SKM-1 treated with dmso at 0.1 percent for 144 hours (cell line): ENCODE results near the gene CDH12.
A peak's percentile ranks its signal among the peaks of the same experiment; 100 is the strongest.
"Not testable (repeated sequence)": the region's sequence is repeated elsewhere in the genome, so short reads cannot be mapped to it uniquely, and the experiment has no call there.

Experiments
- DNase-seq: peaks from one replicate; lab custom pipeline; 2025; ENCODE audit not compliant: unreplicated experiment; lab: John Stamatoyannopoulos, UW

The CDH12 gene

GRCh38 chr5:22852807-22853660 is at the start of gene CDH12:
Gene CDH12, minus strand, starts transcription at chr5:22853344.
- DNase-seq = peak; percentile 11

- no peak for DNase-seq
These were observed 48.7 kb upstream of the CDH12 start for GRCh38 chr5:22901885-22902284.

GRCh38 chr5:22900801-22901310 is 47.7 kb upstream of the CDH12 start:
- DNase-seq = no peak

- no peak for DNase-seq
These were observed 46.2 kb upstream of the CDH12 start for GRCh38 chr5:22899341-22899740.

- no peak for DNase-seq
These were observed 43.0 kb upstream of the CDH12 start for GRCh38 chr5:22896152-22896551.

GRCh38 chr5:22892441-22892840 is 39.3 kb upstream of the CDH12 start:
- no peak for DNase-seq

- DNase-seq = no peak
These were observed 36.6 kb upstream of the CDH12 start for GRCh38 chr5:22889720-22890119.

- DNase-seq = no peak
These were observed 34.4 kb upstream of the CDH12 start for GRCh38 chr5:22887566-22887965.

GRCh38 chr5:22858911-22859310 is 5.8 kb upstream of the CDH12 start:
- DNase-seq = not testable (repeated sequence)

GRCh38 chr5:22855824-22856223 is 2.7 kb upstream of the CDH12 start:
- no peak for DNase-seq

- DNase-seq = no peak
These were observed 2.2 kb downstream of the CDH12 start for GRCh38 chr5:22850981-22851380.

GRCh38 chr5:22846693-22847092 is 6.5 kb downstream of the CDH12 start:
- DNase-seq = no peak

GRCh38 chr5:22844636-22845035 is 8.5 kb downstream of the CDH12 start:
- no peak for DNase-seq

- no peak for DNase-seq
These were observed 9.0 kb downstream of the CDH12 start for GRCh38 chr5:22844155-22844554.

- no peak for DNase-seq
These were observed 10.6 kb downstream of the CDH12 start for GRCh38 chr5:22842574-22842973.

- no peak for DNase-seq
These were observed 15.3 kb downstream of the CDH12 start for GRCh38 chr5:22837803-22838202.

GRCh38 chr5:22835686-22836085 is 17.5 kb downstream of the CDH12 start:
- DNase-seq = no peak

- no peak for DNase-seq
These were observed 59.7 kb downstream of the CDH12 start for GRCh38 chr5:22793463-22793862.

- no peak for DNase-seq
These were observed 65.3 kb downstream of the CDH12 start for GRCh38 chr5:22787807-22788206.

- no peak for DNase-seq
These were observed 65.7 kb downstream of the CDH12 start for GRCh38 chr5:22787398-22787797.

- no peak for DNase-seq
These were observed 72.4 kb downstream of the CDH12 start for GRCh38 chr5:22780756-22781155.

- DNase-seq = peak; percentile 46
These were observed 73.6 kb downstream of the CDH12 start for GRCh38 chr5:22779499-22779898.

- DNase-seq = no peak
These were observed 76.9 kb downstream of the CDH12 start for GRCh38 chr5:22776285-22776684.
